Stimulated activated CD8-positive, alpha-beta memory T cell treated with anti-CD3 and anti-CD28 coated beads, Interleukin-12 subunit alpha, Interleukin-12 subunit beta, amount 100 ng/mL, for 24 hours (primary cell): ENCODE results near the gene MCCC2.
"Not testable (repeated sequence)": the region's sequence is repeated elsewhere in the genome, so short reads cannot be mapped to it uniquely, and the experiment has no call there.

Source experiments
- DNase-seq: peaks from one replicate; pipeline ENCODE4 v3.0.0-alpha.2; 2020; ENCODE audit errors: extremely low read depth

MCCC2 gene

GRCh38 chr5:71662381-71662780, 75.2 kb downstream of the MCCC2 start:
- DNase-seq: no peak

- no peak for DNase-seq
These were observed 76.2 kb downstream of the MCCC2 start for GRCh38 chr5:71663191-71663969.

GRCh38 chr5:71664615-71665014, 77.5 kb downstream of the MCCC2 start:
- DNase-seq: not testable (repeated sequence)

DNA sequence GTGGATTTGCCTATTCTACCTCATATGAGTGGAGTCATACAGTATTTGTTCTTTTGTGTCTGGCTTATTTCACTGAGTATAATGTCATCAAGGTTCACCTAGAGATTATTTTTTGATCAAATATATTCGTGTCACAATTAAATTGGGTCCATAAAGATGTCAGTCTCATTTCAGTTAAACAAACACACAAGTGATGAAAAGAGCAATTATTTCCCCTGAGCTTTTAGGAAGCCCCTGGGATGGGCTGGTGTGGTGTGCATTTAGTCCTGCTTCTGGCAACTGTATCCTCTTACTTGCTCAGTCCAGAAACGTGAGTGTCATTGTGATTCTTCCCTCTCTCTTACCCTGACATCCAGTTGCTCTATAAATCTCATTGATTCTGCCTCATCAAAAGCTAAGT, 79.2 kb downstream of the MCCC2 start:
- no peak for DNase-seq

GRCh38 chr5:71677977-71678376, 90.8 kb downstream of the MCCC2 start:
- no peak for DNase-seq

DNA sequence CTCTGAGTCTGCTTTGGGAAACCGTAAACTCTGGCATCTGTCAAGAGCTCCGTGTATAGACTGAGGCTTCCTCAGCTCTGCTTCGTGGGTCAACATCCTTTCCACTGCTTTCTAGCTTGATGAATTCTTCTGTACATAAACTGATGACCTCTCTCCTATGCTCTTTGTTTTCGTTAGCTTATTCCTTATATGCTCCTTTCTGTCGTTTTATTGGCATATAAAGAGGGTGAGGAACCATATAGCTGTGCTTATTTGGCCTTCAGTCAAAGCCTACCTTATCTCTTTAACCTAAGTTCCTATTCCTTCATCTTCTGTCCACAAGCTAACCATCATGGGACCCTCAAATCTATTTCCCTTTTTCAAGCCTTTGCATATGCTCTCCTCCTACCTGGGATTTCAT, 92.6 kb downstream of the MCCC2 start:
- DNase-seq: no peak

GRCh38 chr5:71680510-71680909, 93.4 kb downstream of the MCCC2 start:
- DNase-seq: no peak

GRCh38 chr5:71681296-71681695, 94.2 kb downstream of the MCCC2 start:
- no peak for DNase-seq

GRCh38 chr5:71684309-71684708, 97.2 kb downstream of the MCCC2 start:
- DNase-seq: no peak

GRCh38 chr5:71693828-71694427, 106.8 kb downstream of the MCCC2 start:
- no peak for DNase-seq

DNA sequence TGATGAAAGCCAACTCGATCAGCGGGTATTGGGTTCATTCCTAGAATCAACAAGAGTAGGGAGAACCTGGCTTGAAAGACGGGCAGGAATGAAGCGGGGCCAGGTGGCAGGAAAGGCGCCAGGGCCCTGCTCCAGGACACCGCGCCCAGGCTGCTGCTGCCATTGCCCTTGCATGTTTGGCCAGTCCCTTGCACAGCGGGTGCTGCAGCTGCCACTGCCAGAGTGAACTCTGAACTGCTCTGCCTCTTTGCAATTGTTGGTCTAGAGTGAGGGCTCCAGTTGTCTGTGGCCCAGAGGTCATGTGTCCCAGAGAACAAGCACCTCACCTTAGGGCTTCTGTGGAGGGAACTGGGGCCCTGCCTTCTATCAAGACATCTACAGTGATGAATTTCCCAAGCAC, 107.9 kb downstream of the MCCC2 start:
- DNase-seq: no peak

DNA sequence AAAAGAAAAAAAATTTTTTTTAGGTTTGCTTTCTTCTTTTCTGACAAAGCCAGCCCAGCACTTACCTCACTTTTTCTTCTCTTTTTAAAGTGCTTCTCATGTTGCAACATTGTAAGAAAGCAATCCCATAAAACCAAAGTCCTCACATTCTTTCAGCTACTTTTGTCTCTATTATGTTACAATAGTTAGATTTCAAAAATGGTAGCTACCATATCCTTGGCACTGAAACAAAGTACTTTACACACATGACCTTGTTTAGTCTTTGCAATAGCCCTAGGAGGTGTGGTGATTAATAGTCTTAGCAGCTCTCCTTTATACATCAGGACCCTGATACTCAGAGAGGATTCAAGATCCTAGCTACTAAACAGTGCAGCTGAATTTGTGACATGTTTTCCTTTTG, 108.5 kb downstream of the MCCC2 start:
- no peak for DNase-seq

- no peak for DNase-seq
These were observed 110.8 kb downstream of the MCCC2 start for GRCh38 chr5:71697967-71698366.

DNA sequence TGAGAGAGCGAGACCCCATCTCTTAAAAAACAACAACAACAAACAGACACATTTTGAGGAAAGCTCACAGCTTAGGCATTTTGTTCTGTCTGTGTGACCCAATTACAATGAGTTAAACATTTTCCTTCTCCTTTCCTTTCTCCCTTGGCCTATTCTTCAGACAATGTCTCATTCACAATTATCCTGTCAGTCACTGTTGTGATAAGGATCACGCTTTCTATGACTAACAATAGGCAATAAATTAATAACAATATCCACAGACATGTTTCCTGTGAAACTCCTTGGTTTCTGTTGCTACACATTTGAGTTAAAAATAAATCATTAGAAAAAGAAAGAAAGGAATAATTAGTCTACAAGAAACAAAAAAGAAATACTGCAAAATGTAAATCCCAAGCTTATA, 112.1 kb downstream of the MCCC2 start:
- DNase-seq: no peak

DNA sequence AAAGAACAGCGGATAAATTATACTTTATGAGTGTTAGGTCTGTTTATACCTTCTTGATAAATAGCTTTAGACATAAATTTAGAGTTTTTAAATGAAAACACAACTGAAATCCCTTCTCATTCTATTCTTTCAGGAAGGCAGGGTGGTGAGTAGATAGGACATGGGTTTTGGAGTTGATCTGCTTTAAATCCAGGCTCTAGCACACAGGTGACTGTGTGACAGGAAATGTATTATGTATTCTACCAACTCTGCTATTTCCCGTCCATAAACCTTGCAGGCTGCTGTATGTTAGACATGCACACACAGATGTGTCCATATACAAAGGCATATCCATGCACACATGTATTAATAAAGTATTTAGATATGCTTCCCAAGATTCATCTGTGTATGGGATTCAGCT, 112.6 kb downstream of the MCCC2 start:
- DNase-seq: no peak

DNA sequence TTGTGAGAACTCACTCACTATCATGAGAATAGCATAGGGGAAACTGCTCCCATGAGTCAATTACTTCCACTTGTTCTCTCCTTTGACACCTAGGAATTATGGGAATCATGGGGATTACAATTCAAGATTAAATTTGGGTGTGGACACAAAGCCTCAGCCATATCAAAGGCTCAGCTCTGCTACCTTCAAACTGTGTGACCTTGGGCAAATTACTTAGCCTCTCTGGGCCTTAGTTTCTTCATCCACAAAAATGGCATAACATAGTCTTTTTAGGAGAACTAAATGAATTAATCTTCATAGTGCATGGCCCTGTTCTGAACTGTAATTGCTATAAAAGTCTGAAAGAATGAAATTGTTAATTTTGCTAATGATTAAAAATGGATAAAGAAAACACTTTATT, 113.7 kb downstream of the MCCC2 start:
- DNase-seq: no peak

GRCh38 chr5:71701407-71701806, 114.3 kb downstream of the MCCC2 start:
- no peak for DNase-seq

DNA sequence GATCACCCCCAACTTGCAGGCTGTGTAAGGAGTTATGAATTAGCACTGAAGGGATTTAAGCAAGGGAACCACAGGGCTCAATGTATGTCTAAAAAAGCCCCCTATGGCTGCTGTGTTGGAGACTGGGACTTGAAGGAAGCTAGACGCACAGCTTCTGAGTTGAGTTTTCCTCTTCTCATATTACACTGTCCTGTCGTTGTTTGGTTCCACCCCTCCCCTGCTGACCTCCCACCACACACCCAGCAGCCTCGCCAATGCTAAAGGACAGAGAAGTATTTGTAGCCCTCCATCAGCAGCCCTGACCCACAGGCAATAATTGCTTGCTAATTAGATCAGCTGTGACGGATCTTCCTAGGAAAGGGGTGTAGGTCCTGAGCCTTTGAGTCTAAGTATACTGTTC, 116.8 kb downstream of the MCCC2 start:
- DNase-seq: no peak

GRCh38 chr5:71705421-71705820, 118.3 kb downstream of the MCCC2 start:
- no peak for DNase-seq

DNA sequence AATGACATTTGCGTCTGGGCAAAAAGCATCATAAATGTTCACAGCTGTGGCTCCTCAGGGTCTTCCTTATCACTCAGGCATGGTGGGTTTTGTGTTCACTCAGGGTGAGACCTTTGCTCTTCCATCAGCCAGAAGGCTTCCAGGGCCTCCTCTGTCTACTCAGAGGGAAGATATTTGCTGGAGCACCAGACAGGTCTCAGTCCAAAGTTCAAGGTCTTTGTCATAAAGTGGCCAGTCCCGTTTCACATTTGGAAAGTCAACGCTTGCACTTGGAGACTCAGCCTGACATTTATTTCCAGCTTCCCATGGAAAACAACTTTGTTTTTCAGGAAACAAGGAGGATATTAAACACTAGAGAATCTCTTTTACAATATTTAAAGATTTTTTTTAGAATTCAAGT, 119.8 kb downstream of the MCCC2 start:
- no peak for DNase-seq
